ENCODE measurements around the gene CACNA2D2.

The CACNA2D2 gene

GRCh38 chr3:50533316-50533715 is 29.9 kb upstream of the CACNA2D2 start:
- TF ChIP-seq, protein P1, sequence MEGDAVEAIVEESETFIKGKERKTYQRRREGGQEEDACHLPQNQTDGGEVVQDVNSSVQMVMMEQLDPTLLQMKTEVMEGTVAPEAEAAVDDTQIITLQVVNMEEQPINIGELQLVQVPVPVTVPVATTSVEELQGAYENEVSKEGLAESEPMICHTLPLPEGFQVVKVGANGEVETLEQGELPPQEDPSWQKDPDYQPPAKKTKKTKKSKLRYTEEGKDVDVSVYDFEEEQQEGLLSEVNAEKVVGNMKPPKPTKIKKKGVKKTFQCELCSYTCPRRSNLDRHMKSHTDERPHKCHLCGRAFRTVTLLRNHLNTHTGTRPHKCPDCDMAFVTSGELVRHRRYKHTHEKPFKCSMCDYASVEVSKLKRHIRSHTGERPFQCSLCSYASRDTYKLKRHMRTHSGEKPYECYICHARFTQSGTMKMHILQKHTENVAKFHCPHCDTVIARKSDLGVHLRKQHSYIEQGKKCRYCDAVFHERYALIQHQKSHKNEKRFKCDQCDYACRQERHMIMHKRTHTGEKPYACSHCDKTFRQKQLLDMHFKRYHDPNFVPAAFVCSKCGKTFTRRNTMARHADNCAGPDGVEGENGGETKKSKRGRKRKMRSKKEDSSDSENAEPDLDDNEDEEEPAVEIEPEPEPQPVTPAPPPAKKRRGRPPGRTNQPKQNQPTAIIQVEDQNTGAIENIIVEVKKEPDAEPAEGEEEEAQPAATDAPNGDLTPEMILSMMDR (IDR thresholded peaks at IDR 0.05) = no peak

DNA sequence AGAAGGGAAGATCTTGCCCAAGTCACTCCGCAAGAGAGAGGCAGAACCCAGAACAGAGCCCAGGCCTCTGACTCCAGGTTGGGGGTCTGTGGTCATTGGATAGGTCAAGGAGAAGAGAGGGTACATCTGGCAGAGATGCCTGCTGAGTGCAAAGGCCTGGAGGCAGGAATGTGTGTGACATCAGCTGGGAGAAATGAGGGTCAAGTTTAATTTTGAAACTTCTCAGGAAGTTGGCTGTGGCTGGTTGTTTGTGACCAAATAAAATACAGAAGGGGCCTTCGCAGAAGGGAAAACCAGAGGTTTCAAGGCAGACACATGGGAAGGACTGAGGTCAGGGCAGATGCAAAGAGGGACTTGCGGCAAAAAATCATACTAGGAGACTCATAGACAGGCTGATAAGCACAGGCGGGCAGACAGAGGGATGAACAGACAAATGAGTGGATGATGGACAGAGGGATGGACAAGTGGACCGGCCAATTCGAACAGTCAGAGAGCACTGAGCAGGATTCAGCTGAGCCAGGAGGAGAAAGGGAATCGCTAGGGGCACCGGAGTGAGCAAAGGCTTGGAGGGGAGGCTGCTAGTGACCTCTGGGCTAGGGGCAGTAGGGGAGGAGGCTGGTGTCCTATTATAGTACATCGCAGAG is 28.8 kb upstream of the CACNA2D2 start:
- TF ChIP-seq, protein P1 (IDR thresholded peaks at IDR 0.05) = no peak

- TF ChIP-seq, protein P1 (IDR thresholded peaks at IDR 0.05) = no peak
These were observed 27.8 kb upstream of the CACNA2D2 start for GRCh38 chr3:50531201-50531600.

GRCh38 chr3:50530001-50530970 is 26.9 kb upstream of the CACNA2D2 start:
- TF ChIP-seq, protein P1 (IDR thresholded peaks at IDR 0.05) = no peak

DNA sequence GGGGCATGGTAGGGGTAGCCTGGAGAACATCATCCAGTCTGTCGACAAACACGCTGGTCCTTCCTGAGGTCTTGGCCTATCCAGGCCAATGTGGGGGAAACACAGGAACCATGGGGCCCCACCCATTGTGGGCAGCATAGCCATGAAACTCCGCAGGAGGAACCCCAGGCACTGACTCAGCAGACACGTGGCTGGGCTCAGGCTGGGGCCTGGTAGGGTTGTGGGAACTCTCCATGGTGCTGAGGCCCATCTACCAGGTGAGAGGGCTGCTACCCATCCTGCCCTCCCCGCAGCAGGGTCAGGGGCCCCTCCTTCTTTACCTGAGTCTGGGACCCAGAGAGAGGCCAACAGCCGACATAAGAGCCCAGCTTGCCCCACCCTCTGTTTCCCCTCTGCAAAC is 22.6 kb upstream of the CACNA2D2 start:
- TF ChIP-seq, protein P1 (IDR thresholded peaks at IDR 0.05) = no peak

DNA sequence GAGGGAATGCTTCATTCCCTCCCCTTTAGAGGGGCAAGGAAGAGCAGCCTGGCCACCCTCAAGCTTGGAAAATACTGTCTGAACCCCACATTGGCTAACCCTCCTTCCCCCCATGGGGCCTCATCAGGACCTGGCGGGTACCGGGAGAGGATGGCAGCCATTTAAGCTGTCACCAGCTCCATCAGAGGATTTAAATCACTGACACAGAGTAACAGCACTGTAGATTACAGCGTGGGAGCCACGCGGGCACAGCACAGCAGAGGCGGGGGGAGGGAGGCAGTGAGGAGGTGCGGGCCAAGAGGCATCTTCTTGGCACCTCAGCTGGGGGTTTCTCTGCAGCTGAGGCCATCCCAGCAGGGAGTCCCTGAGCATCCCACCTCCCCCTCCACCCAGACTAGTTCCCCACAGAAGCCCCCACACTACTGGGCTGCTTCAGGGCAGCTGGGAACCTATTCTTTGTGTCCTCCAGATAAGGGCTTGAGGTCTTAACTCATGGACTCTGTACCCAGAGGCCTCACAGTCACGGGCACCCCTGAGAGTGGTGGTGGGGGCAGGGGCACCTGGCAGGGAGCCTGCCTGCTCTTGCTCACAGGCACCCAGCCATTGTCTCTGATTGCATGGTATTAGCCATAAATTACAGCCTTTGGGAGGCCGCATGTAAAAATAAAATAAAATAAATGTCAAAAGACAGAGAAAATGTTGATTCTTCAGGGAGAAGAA is 21.9 kb upstream of the CACNA2D2 start:
- TF ChIP-seq, protein P1 (IDR thresholded peaks at IDR 0.05) = no peak

- TF ChIP-seq, protein P1 (IDR thresholded peaks at IDR 0.05) = no peak
These were observed 21.3 kb upstream of the CACNA2D2 start for GRCh38 chr3:50524746-50525145.

All from LNCAP (cell line).